HG02763 (cell line): ENCODE data around the gene DNAH17.

ENCODE experiments used
- ATAC-seq: cut with Tn5 transposase; IDR thresholded peaks from one replicate; pipeline ENCODE4 v1.9.1; 2021; ENCODE audit warnings: mild to moderate bottlenecking, moderate library complexity; ENCODE audit not compliant: unreplicated experiment

DNAH17 gene

GRCh38 chr17:78434455-78435329, 142.5 kb downstream of the DNAH17 start:
- ATAC-seq = no peak

DNA sequence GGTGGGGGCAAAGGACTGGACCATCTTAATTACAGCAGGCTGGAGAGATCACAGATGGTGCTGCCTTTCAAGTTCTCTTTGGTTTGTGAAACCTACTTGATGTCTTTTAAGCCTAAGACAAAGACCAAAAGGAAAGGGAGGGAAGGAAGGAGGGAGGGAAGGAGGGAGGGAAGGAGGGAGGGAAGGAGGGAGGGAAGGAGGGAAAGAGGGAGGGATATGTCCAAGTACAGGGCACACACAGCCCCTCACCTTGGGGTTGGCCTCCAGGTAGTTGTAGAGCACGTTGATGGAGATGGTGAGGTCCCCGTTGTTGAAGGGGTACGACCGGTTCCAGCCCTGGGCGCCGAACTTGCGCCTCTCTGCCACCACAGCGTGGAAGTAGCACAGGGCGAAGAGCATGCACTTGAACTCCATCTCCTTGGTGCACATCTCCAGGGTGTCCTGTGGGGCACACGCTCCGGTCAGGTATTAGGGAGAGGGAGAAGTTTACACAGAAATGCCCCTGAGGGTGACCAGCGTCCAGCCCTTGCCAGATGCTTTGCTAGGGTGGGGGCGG, 143.3 kb downstream of the DNAH17 start:
- ATAC-seq = no peak

- no peak for ATAC-seq
These were observed 144.0 kb downstream of the DNAH17 start for GRCh38 chr17:78433013-78433727.

GRCh38 chr17:78432226-78433012, 144.8 kb downstream of the DNAH17 start:
- no peak for ATAC-seq

DNA sequence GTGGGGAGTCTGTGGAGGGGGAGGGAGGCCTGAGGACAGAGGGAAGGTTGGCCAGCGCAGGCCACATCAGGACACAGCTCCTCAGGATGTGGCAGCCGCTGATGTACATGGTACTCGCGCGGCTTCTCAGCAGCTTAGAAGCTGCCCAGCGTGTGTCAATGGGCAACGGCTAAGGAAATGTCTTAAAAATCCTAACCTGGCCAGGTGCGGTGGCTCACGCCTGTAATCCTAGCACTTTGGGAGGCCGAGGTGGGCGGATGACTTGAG, 145.6 kb downstream of the DNAH17 start:
- no peak for ATAC-seq

GRCh38 chr17:78430892-78431691, 146.1 kb downstream of the DNAH17 start:
- ATAC-seq = no peak

DNA sequence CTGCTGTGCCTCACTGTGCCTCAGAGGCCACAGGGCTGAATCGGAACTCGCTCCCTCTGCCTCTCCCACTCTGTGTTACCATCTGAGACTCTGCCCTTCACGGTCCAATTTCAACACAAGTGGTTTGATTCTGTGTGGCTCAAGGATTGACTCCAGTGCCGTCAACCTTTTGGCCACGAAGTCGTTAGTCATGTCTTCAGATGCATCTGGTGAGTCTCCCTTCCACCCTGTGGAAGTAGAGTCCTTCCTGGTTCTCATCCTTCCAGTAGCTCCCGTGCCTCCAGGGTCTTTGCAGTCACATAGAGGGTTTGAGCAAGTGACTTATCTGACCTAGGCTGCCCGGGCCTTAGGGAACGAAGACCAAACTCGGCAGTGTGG, 147.6 kb downstream of the DNAH17 start:
- ATAC-seq = no peak

DNA sequence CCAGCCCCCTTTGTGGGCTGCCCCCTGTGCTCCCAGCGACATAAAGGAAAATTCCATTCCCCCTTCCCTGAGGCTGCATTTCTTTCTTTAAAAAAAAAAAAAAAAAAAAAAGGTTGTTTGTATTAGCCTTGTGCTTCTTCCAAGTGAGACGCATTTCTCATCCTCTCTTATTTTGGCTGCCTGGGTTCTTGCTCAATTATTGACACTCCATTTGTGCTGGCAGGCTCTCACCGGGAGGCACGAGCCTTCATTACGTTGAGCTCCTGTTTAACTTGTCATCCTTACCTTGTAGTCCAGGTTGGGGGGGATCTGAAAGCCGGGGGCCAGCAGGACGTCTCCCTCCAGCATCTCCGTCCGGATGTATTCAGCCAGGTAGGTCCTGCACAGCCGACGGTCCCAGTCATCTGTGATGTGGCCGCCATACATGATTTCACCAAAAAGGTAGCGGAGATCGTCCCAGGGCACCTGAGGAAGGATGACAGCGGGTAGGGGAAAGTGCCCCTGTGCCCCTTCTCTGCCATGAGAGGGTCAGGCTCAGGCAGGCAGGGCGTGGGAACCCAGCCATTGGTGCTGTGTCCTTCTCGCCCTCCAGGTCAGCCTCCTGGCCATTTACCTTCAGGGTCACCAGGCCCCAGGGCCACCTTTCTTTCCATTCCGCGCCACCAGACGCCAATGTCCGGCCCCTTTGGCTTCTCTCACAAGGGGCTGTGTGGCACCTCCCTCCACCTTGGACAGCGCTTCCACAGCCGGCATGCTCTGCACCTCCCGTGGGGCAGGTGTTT, 148.2 kb downstream of the DNAH17 start:
- no peak for ATAC-seq

- ATAC-seq = no peak
These were observed 149.1 kb downstream of the DNAH17 start for GRCh38 chr17:78428025-78428575.

DNA sequence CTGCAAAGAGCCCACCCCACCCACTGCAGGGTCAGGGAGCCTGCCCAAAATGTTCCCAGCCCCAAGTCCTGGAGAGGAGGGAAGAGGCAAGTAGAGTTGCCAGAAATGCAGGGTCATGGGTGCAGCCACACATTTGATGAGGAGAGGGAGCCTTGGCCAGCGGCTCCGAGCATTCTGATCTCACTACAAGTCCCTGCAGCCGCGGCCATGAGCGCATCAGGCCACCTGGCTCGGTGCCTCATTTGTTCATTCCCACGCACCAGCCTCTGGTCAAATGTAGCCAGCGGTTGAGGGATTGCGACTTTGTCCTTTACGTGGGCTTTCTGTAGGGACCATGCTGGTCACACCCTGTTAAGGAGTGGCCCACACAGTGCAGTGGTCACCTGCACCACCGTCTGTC, 150.1 kb downstream of the DNAH17 start:
- ATAC-seq = no peak

DNA sequence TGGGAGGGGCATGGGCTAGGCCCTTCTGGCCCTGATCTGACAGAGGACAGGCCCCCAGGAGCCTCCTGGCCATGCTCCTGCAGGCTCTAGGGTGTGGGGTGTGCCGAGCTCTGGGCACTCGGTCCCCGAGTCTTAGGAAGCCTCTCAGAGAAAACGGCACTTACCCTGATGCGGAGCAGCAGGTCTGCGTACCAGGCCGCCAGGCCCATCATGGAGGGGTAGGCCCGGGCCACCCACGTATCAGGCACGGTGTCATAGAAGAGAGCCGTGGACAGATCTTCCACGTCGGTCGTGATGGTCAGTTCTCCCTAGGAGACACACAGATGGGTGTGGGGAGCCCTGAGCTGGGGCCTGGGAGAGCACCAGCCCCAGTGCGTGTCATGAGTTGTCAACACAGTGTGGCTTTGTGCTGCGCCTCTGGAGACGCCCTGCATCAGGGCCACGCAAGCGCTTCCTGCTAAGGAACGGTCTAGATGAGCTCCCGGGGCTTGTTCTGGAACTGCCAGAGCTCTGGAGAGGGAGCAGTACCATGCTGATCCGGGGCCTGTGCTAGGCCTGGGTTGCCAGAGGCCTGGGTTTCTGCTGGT, 150.8 kb downstream of the DNAH17 start:
- no peak for ATAC-seq

GRCh38 chr17:78425429-78425828, 151.8 kb downstream of the DNAH17 start:
- ATAC-seq = no peak

DNA sequence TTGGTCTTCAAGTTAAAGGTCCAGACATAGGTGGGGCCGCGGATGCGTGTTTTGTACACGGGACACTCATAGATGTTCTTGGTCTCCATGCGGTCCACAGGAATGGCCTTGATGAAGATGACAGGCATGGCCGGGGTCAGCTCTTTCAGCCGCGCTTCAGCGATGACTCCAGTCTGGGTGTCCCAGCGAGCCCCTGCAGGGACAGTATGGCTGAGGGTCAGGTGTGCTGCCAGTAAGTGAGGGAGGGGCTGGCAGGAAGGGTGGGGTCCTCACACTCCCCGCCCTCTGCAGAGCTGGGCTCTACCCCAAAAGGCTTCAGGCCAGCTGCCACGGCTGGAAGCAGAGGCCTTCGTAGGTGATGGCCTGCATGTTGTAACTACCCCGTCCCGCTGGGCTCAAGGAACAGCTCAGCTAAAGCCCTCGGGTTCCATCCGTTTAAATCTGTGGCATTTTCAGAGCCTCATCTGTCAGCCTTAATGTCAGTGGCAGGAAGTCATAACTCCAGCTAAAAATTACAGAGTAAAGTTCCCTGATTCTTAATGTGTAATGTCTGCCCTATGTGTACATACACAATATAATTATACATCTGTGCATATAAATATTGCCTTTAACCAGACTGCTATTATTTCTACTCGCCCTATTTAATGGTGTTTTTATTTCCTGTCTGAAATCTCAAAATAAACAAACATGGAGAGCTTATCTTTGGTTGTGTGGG, 153.1 kb downstream of the DNAH17 start:
- no peak for ATAC-seq

GRCh38 chr17:78422872-78423588, 154.2 kb downstream of the DNAH17 start:
- no peak for ATAC-seq

GRCh38 chr17:78422267-78422605, 155.0 kb downstream of the DNAH17 start:
- no peak for ATAC-seq

DNA sequence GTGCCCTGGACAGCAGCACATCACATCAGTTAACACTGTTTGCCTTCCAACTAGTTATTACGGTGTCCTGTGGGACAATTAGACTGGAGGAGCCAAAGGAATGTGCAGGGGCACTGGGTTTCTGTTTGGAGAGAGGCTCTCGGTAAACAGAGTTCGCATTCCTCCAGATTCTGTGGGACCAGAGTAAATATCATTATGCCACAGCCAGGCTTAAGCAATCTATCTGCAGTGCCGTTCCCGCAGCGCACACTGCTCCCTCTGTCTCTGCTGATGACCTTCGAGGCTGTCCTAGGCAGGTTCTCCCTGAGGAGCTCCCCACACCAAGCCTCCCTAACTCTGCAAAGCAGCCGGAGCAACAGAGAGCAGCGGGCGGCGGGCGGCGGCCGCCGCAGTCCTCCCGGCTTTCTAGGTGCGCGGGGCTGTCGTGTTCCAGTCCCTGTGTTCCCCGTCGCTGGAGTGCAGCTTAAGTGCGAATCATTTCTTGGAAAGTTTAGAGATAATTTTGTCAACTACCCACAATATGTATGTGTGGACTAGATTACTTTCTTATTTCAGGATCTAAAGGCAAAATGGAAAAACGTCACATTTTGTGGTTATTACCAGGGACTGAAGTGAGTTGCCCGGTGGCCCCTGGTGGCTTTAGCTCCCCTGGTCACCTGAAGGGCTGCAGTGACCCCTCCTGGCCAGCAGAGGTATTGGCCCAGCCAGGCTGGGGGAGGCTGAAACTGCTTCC, 155.5 kb downstream of the DNAH17 start:
- no peak for ATAC-seq

DNA sequence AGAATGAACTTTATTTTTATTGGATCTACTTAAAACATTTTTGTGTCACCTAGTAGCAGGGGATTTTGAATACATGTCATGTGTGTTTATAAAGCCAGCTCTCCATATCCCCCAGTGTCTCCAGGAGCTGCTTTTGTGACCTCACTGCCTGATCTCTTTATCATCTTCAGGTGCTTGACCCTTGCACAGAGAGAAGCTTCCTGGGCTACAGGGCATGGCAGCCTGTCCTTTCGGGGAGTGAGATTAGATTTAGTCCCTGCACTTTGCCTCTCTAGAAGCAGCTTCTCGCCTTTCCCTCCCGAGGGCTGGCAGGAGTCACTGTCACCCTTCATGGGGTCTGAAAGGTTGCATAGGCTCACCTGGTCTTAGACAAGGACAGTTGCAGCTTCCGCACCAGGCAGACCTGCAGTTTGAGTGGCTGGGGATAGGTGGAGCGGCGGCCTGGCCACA, 156.1 kb downstream of the DNAH17 start:
- no peak for ATAC-seq
